Measurements from ENCODE around the gene BAAT.

- TF ChIP-seq CTCF (IDR thresholded peaks at IDR 0.05) = no peak
- no peak for TF ChIP-seq POLR2A (IDR thresholded peaks at IDR 0.05)
Observed at GRCh38 chr9:101354143-101354764, 30.6 kb downstream of the BAAT start.

All from testis (tissue), 2 donors.